KMS-11 (cell line): Measurements from ENCODE around the gene SUCLG1.

ENCODE experiments used
- H2AFZ ChIP-seq: fragments of 200-600 bp; sonication (generic); 2 replicates; pipeline ENCODE4 v1.6.1; 2016; ENCODE audit warnings: antibody characterized with exemption, mixed run types, low read depth
- H3K27ac ChIP-seq: fragments of 200-600 bp; sonication (generic); 2 replicates; pipeline ENCODE4 v1.6.1; 2016; ENCODE audit warnings: mild to moderate bottlenecking, mixed run types
- H3K27me3 ChIP-seq: fragments of 200-600 bp; sonication (generic); 2 replicates; pipeline ENCODE4 v1.6.1; 2017; ENCODE audit warnings: mild to moderate bottlenecking, low read depth, mixed run types, moderate library complexity; ENCODE audit not compliant: insufficient read depth
- H3K36me3 ChIP-seq: fragments of 200-600 bp; sonication (generic); 2 replicates; pipeline ENCODE4 v1.6.1; 2017; ENCODE audit warnings: mild to moderate bottlenecking, mixed run types; ENCODE audit not compliant: insufficient read depth
- H3K4me1 ChIP-seq: fragments of 200-600 bp; sonication (generic); 2 replicates; pipeline ENCODE4 v1.6.1; 2016; ENCODE audit warnings: mild to moderate bottlenecking, low read depth, mixed run types; ENCODE audit not compliant: poor library complexity, severe bottlenecking
- H3K4me2 ChIP-seq: fragments of 200-600 bp; sonication (generic); 2 replicates; pipeline ENCODE4 v1.7.0; 2016; ENCODE audit warnings: mild to moderate bottlenecking, mixed run types
- H3K4me3 ChIP-seq: fragments of 200-600 bp; sonication (generic); IDR thresholded peaks from 2 replicates; pipeline ENCODE4 v1.6.1; 2017; ENCODE audit warnings: low read depth, low read length, mixed read lengths; ENCODE audit not compliant: insufficient read depth
- H3K79me2 ChIP-seq: fragments of 200-600 bp; sonication (generic); 2 replicates; pipeline ENCODE4 v1.6.1; 2016; ENCODE audit warnings: low read depth, mixed run types; ENCODE audit not compliant: insufficient read depth
- H3K9ac ChIP-seq: fragments of 200-600 bp; sonication (generic); 2 replicates; pipeline ENCODE4 v1.6.1; 2016; ENCODE audit warnings: mild to moderate bottlenecking, mixed run types
- H4K20me1 ChIP-seq: fragments of 200-600 bp; sonication (generic); 2 replicates; pipeline ENCODE4 v1.6.1; 2016; ENCODE audit warnings: mild to moderate bottlenecking, mixed run types; ENCODE audit not compliant: insufficient read depth
- TF ChIP-seq, protein P1 (sequence below): fragments of 200-600 bp; sonication (generic); conservative IDR thresholded peaks from 2 replicates; pipeline ENCODE4 v1.6.1; 2017; ENCODE audit warnings: low read depth, mild to moderate bottlenecking, antibody characterized with exemption, low read length, moderate library complexity, mixed read lengths

The SUCLG1 gene

GRCh38 chr2:84393829-84394228 lies 65.3 kb downstream of the SUCLG1 start:
- no peaks in the 10 kb centered on the region for H3K36me3 ChIP-seq
- H2AFZ ChIP-seq: no peak overlapping the region
- H3K4me1 ChIP-seq: peaks cover 4% of the 10 kb centered on the region
- no peaks in the 10 kb centered on the region for H3K79me2 ChIP-seq
- H3K4me3 ChIP-seq: no peak overlapping the region
- TF ChIP-seq, protein P1, sequence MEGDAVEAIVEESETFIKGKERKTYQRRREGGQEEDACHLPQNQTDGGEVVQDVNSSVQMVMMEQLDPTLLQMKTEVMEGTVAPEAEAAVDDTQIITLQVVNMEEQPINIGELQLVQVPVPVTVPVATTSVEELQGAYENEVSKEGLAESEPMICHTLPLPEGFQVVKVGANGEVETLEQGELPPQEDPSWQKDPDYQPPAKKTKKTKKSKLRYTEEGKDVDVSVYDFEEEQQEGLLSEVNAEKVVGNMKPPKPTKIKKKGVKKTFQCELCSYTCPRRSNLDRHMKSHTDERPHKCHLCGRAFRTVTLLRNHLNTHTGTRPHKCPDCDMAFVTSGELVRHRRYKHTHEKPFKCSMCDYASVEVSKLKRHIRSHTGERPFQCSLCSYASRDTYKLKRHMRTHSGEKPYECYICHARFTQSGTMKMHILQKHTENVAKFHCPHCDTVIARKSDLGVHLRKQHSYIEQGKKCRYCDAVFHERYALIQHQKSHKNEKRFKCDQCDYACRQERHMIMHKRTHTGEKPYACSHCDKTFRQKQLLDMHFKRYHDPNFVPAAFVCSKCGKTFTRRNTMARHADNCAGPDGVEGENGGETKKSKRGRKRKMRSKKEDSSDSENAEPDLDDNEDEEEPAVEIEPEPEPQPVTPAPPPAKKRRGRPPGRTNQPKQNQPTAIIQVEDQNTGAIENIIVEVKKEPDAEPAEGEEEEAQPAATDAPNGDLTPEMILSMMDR: no peak
- H4K20me1 ChIP-seq: no peaks in the 10 kb centered on the region
- H3K27ac ChIP-seq: no peak overlapping the region
- no peak overlapping the region for H3K4me2 ChIP-seq
- H3K27me3 ChIP-seq: no peaks in the 10 kb centered on the region
- no peak overlapping the region for H3K9ac ChIP-seq

DNA sequence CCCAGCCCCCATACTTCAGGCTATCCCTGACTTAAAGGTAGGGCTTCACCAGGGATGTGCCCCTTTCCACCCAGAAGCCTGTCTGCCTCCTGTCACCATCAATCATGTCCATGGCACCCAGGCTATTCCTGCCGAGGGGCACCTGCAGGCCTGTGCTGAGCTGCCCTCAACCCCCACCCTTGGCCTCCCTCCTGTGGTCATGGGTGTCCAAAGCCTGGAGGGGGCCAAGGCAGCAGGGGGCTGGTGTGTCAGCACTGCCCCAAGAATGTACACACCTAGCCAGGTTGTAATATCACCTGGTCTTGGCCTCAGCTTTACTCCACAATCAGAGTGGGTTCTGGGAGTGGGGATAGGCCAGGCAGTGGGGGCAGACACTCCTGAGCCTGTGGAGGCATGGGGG lies 69.3 kb downstream of the SUCLG1 start:
- no peaks in the 10 kb centered on the region for H4K20me1 ChIP-seq
- H3K4me1 ChIP-seq: peaks cover 4% of the 10 kb centered on the region
- no peak overlapping the region for H3K9ac ChIP-seq
- no peaks in the 10 kb centered on the region for H3K36me3 ChIP-seq
- H3K27ac ChIP-seq: no peak overlapping the region
- no peak overlapping the region for H3K4me3 ChIP-seq
- H2AFZ ChIP-seq: no peak overlapping the region
- H3K27me3 ChIP-seq: no peaks in the 10 kb centered on the region
- TF ChIP-seq, protein P1: no peak
- no peaks in the 10 kb centered on the region for H3K79me2 ChIP-seq
- no peak overlapping the region for H3K4me2 ChIP-seq

- Histone ChIP-seq H3K4me2 (no peak overlapping the region), H4K20me1 (no peaks in the 10 kb centered on the region), H3K27ac (no peak overlapping the region), H3K4me3 (no peak overlapping the region), H3K27me3 (no peaks in the 10 kb centered on the region), H3K36me3 (no peaks in the 10 kb centered on the region), H3K4me1 (peaks cover 4% of the 10 kb centered on the region), H3K9ac (no peak overlapping the region), H3K79me2 (no peaks in the 10 kb centered on the region), H2AFZ (no peak overlapping the region)
- TF ChIP-seq, protein P1: no peak
Observed at GRCh38 chr2:84388921-84389490, 70.1 kb downstream of the SUCLG1 start.

- no peak overlapping the region for H3K4me3 ChIP-seq
- no peaks in the 10 kb centered on the region for H3K36me3 ChIP-seq
- H3K27me3 ChIP-seq: no peaks in the 10 kb centered on the region
- H3K27ac ChIP-seq: no peak overlapping the region
- no peak overlapping the region for H3K4me2 ChIP-seq
- H3K4me1 ChIP-seq: peaks cover 4% of the 10 kb centered on the region
- H3K9ac ChIP-seq: no peak overlapping the region
- H2AFZ ChIP-seq: no peak overlapping the region
- TF ChIP-seq, protein P1: no peak
- no peaks in the 10 kb centered on the region for H3K79me2 ChIP-seq
- no peaks in the 10 kb centered on the region for H4K20me1 ChIP-seq
Observed at GRCh38 chr2:84388133-84388532, 70.9 kb downstream of the SUCLG1 start.
